Measurements from ENCODE around the gene ASRGL1. TPM values are rescaled to one million over a fixed set of nuclear protein-coding genes. Genes with fewer than 3 reads are reported as not detected.

Gene ASRGL1
- total RNA-seq, 4 donors from 2014 or later, result 0.38 to 12.6 (median 2.8) TPM

DNA sequence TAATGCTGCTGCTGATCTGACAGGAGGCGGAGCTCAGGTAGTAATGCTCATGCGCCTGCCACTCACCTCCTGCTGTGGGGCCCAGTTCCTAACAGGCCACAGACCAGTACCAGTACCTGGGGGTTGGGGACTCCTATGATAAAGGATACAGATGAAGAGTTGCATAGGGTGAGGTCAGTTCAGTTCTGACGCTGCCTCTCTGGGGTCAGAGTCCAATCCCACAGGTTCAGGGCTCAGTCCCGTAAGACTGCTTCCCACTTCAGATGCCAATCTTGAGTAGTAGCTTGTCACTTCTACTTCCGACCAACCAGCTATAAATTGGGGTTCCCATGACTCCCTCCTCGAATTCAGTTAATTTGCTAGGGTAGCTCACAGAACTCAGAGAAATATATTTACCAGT, 8.6 kb downstream of the ASRGL1 start:
- TF ChIP-seq POLR2A (IDR thresholded peaks at IDR 0.05), result no peak
- TF ChIP-seq CTCF (IDR thresholded peaks at IDR 0.05), result no peak
- H3K4me3 ChIP-seq (ENCODE audit: low read depth, poor library complexity, severe bottlenecking), result no peak overlapping the region
- intact Hi-C loops (cut with DNase I; ENCODE audit: low total_unique reads), result no loop called here
- 94% methylated on average over 6 of the region's 6 CpGs for WGBS, 2 donors
- DNase-seq (ENCODE audit: low spot score in 2 of 2), result no peak

- intact Hi-C loops (cut with DNase I; ENCODE audit: low total_unique reads), result no loop called here
- no peak for TF ChIP-seq CTCF (IDR thresholded peaks at IDR 0.05)
- no peak for TF ChIP-seq POLR2A (IDR thresholded peaks at IDR 0.05)
- H3K4me3 ChIP-seq (ENCODE audit: low read depth, poor library complexity, severe bottlenecking), result no peak overlapping the region
- no peak for DNase-seq (ENCODE audit: low spot score in 2 of 2)
- 75 to 93% methylated on average over 9 of the region's 9 CpGs for WGBS, 2 donors
These were observed 15.4 kb downstream of the ASRGL1 start for GRCh38 chr11:62352355-62353336.

DNA sequence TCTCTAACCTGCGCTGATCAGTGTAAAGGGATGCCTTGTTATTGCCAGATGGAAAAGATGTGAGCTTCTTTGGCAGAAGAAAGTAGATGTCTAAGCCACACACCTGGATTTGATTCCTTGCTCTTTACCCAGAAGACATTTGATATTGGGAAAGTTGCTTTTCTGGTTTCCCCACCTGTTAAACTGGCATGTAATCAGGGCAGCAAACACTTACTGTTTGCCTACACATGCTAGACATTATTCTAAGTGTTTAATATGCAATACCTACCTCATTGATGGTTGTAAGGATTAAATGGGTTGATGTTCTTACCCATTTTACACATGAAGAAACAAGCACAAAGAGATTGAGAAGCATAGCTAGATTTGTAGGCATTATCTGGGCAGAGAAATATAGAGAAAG, 16.6 kb downstream of the ASRGL1 start:
- intact Hi-C loops (cut with DNase I; ENCODE audit: low total_unique reads), result no loop called here
- WGBS, 2 donors, result 47 to 52% methylated on average over 1 of the region's 1 CpG
- DNase-seq (ENCODE audit: low spot score in 2 of 2), result no peak
- TF ChIP-seq CTCF (IDR thresholded peaks at IDR 0.05) (no peak), POLR2A (IDR thresholded peaks at IDR 0.05) (no peak)
- H3K4me3 ChIP-seq (ENCODE audit: low read depth, poor library complexity, severe bottlenecking), result no peak overlapping the region

DNA sequence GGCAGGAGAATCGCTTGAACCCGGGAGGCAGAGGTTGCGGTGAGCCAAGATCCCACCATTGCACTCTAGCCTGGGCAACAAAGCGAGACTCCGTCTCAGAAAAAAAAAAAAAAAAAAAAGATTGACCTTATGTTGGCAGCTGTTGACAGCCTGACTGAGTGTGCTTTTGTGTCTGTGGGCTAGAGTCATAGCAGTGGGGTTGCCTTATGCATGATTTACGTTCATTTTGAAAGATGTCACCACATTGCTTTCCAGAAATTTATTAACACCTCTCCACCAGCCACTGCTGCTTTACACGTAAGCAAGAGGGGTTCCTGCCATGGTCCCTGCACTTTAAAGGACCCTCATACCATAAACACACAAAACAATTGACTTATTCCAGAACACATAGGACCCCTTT, 21.0 kb downstream of the ASRGL1 start:
- 92 to 95% methylated on average over 7 of the region's 7 CpGs for WGBS, 2 donors
- intact Hi-C loops (cut with DNase I; ENCODE audit: low total_unique reads), result no loop called here
- no peak overlapping the region for H3K4me3 ChIP-seq (ENCODE audit: low read depth, poor library complexity, severe bottlenecking)
- TF ChIP-seq CTCF (IDR thresholded peaks at IDR 0.05) (no peak), POLR2A (IDR thresholded peaks at IDR 0.05) (no peak)
- no peak for DNase-seq (ENCODE audit: low spot score in 2 of 2)

- no peak for TF ChIP-seq POLR2A (IDR thresholded peaks at IDR 0.05)
- TF ChIP-seq CTCF (IDR thresholded peaks at IDR 0.05), result no peak
These were observed 22.2 kb downstream of the ASRGL1 start for GRCh38 chr11:62359475-62359874.

More at GRCh38 chr11:62359475-62359874, 22.2 kb downstream of the ASRGL1 start:
- DNase-seq (ENCODE audit: low spot score in 2 of 2), result no peak
- no peak overlapping the region for H3K4me3 ChIP-seq (ENCODE audit: low read depth, poor library complexity, severe bottlenecking)
- intact Hi-C loops (cut with DNase I; ENCODE audit: low total_unique reads), result no loop called here
- WGBS, 2 donors, result 71 to 89% methylated on average over 1 of the region's 1 CpG
